Naive thymus-derived CD4-positive, alpha-beta T cell (primary cell): Measurements from ENCODE around the gene ELL3. TPM values are rescaled to one million over a fixed set of nuclear protein-coding genes. Genes with fewer than 3 reads are reported as not detected.
A peak's percentile ranks its signal among the peaks of the same experiment; 100 is the strongest.

Experiments used
- ATAC-seq: fragments of 150-1000 bp; cut with Tn5 transposase; 2 replicates; pipeline ENCODE4 v1.10.0; 2021; ENCODE audit warnings: mild to moderate bottlenecking, moderate library complexity
- CTCF ChIA-PET: fragments of 350-600 bp; sonication (Branson Sonifier 250); formaldehyde crosslinking; loops from one replicate; lab custom pipeline; 2021; ENCODE audit warnings: antibody characterized with exemption; lab: Charles Lee
- POLR2A ChIA-PET: fragments of 350-600 bp; sonication (Branson Sonifier 250); formaldehyde crosslinking; loops from one replicate; lab custom pipeline; 2021; ENCODE audit warnings: antibody characterized with exemption, inconsistent platforms; lab: Charles Lee
- DNase-seq, 9 donors: peaks; one replicate each; pipeline versions ENCODE4 v3.0.0 to v3.0.0-alpha.2; 2020 to 2022; ENCODE audit warnings: mixed read lengths in 1 of 9
- H3K27ac ChIP-seq: one replicate; pipeline ENCODE4 v1.7.0; 2013; ENCODE audit warnings: mild to moderate bottlenecking, low read depth, low read length, moderate library complexity
- H3K27me3 ChIP-seq, 2 donors: one replicate each; pipeline ENCODE4 v1.7.0; 2013; ENCODE audit warnings: low read length in 2 of 2, mild to moderate bottlenecking in 2 of 2, moderate library complexity in 2 of 2; ENCODE audit not compliant: control insufficient read depth in 2 of 2, insufficient read depth in 2 of 2
- H3K36me3 ChIP-seq, 3 experiments: 1 replicate in 2 of 3; 2 replicates in 1 of 3; pipeline ENCODE4 v1.7.0; 2013; ENCODE audit warnings: low read length in 3 of 3, mild to moderate bottlenecking in 3 of 3, moderate library complexity in 1 of 3; ENCODE audit not compliant: insufficient read depth in 3 of 3, control insufficient read depth in 2 of 3
- H3K4me1 ChIP-seq, 2 donors: one replicate each; pipeline ENCODE4 v1.7.0; 2013; ENCODE audit warnings: low read length in 2 of 2, mild to moderate bottlenecking in 2 of 2, moderate library complexity in 1 of 2; ENCODE audit not compliant: control insufficient read depth in 2 of 2, insufficient read depth in 2 of 2
- H3K4me3 ChIP-seq: 2 replicates; pipeline ENCODE4 v1.7.0; 2013; ENCODE audit warnings: mild to moderate bottlenecking, low read length
- H3K9me3 ChIP-seq, 3 experiments: 1 replicate in 2 of 3; 2 replicates in 1 of 3; pipeline ENCODE4 v1.7.0; 2013; ENCODE audit warnings: low read length in 3 of 3; ENCODE audit not compliant: control insufficient read depth in 2 of 3
- H3K27ac Mint-ChIP-seq, 9 donors: one replicate each; pipeline ENCODE4 v1.8.0; 2020 to 2022; ENCODE audit warnings: mixed read lengths in 9 of 9, mild to moderate bottlenecking in 8 of 9, moderate library complexity in 5 of 9, inconsistent platforms in 2 of 9
- H3K27me3 Mint-ChIP-seq, 5 donors: one replicate each; pipeline ENCODE4 v1.8.0; 2021 to 2022; ENCODE audit warnings: mixed read lengths in 5 of 5, mild to moderate bottlenecking in 1 of 5
- H3K36me3 Mint-ChIP-seq, 5 donors: one replicate each; pipeline ENCODE4 v1.8.0; 2020 to 2022; ENCODE audit warnings: mixed read lengths in 5 of 5, mild to moderate bottlenecking in 3 of 5, inconsistent platforms in 1 of 5
- H3K4me1 Mint-ChIP-seq, 7 donors: one replicate each; pipeline ENCODE4 v1.8.0; 2020 to 2022; ENCODE audit warnings: mixed read lengths in 7 of 7, mild to moderate bottlenecking in 3 of 7, inconsistent platforms in 1 of 7
- H3K4me3 Mint-ChIP-seq, 10 donors: one replicate each; pipeline ENCODE4 v1.8.0; 2020 to 2022; ENCODE audit warnings: mild to moderate bottlenecking in 10 of 10, mixed read lengths in 10 of 10, moderate library complexity in 6 of 10, inconsistent platforms in 2 of 10
- H3K9me3 Mint-ChIP-seq, 11 donors: one replicate each; pipeline ENCODE4 v1.8.0; 2020 to 2022; ENCODE audit warnings: mixed read lengths in 11 of 11, mild to moderate bottlenecking in 4 of 11, inconsistent platforms in 1 of 11, moderate library complexity in 1 of 11
- intact Hi-C, 2 donors: fragments of 100-400 bp; cut with micrococcal nuclease; formaldehyde crosslinking; loops; one replicate each; pipeline ENCODE4 v1.15.1; 2023
- polyA plus RNA-seq, 2 donors: library from polyadenylated mRNA; unstranded; fragments of 300-500 nt; fragmentation: Illumina TruSeq; gene quantifications; one replicate each; pipeline ENCODE4 v1.2.3, GENCODE V29; 2021
- total RNA-seq, 6 experiments: library from RNA in 5 of 6; stranded (reverse) in 5 of 6; gene quantifications; 1 replicate in 5 of 6; 2 replicates in 1 of 6; pipeline ENCODE4 v1.2.3 and lab custom pipeline; 2021 to 2026

The ELL3 gene
- total and polyA plus RNA-seq, 7 experiments from 2014 or later, result 1.8 to 4.9 (median 2.0) TPM

GRCh38 chr15:43779016-43779415 is 2.2 kb upstream of the ELL3 start:
- peak overlapping the region in 6 of 9 donors; percentile 14 to 92 (median 55) for H3K27ac Mint-ChIP-seq
- POLR2A ChIA-PET, result interaction anchor here (0.6 to 4.9 kb wide), 2 partner anchors 13 to 17 kb away, joined by 4 to 28 read pairs; partner anchors contain the start of gene SERF2
- H3K4me1 ChIP-seq, result peaks cover 0 to 9% of the 10 kb centered on the region in 2 donors

GRCh38 chr15:43777267-43777914 is 625 bp upstream of the ELL3 start:
- intact Hi-C loops, result loop anchor here (1.0 to 2.0 kb wide), 7 partner anchors 8 to 47 kb away; partner anchors contain the start of genes HYPK (in 2 of the 2), MFAP1 (in 2 of the 2), SERF2 (in 2 of the 2) and SERINC4 (in 2 of the 2)
- DNase-seq (peak; percentile 69 to 87 (median 86)), ATAC-seq (peak; percentile 83)
- H3K4me1 Mint-ChIP-seq, result peaks cover 5 to 23% (median 11%) of the 10 kb centered on the region in 7 donors
- peak overlapping the region; percentile 87 to 97 (median 95) for H3K27ac Mint-ChIP-seq
- Histone ChIP-seq H3K4me3 (peak overlapping the region; percentile 100), H3K9me3 (no peaks in the 10 kb centered on the region), H3K27me3 (no peaks in the 10 kb centered on the region), H3K36me3 (peaks cover 0 to 8% (median 0%) of the 10 kb centered on the region in 3 experiments), H3K27ac (peak overlapping the region; percentile 77), H3K4me1 (peaks cover 0 to 9% of the 10 kb centered on the region in 2 donors)
- H3K36me3 Mint-ChIP-seq, result peaks cover 0 to 5% (median 2%) of the 10 kb centered on the region in 5 donors
- peaks cover 0 to 13% (median 0%) of the 10 kb centered on the region in 5 donors for H3K27me3 Mint-ChIP-seq
- peak overlapping the region; percentile 89 to 97 (median 94) for H3K4me3 Mint-ChIP-seq
- POLR2A ChIA-PET, result interaction anchor here (0.8 to 4.9 kb wide), 13 partner anchors 9 to 50 kb away, joined by 3 to 28 read pairs (median 7); partner anchors contain the start of genes HYPK, MFAP1, PDIA3 and SERF2
- H3K9me3 Mint-ChIP-seq, result no peaks in the 10 kb centered on the region
- CTCF ChIA-PET, result interaction anchor here (0.6 to 1.7 kb wide), 6 partner anchors 14 to 51 kb away, joined by 3 to 6 read pairs (median 4); partner anchors contain the start of genes HYPK, SERF2 and SERINC4

More at GRCh38 chr15:43779016-43779415, 2.2 kb upstream of the ELL3 start:
- Histone ChIP-seq H3K27me3 (no peaks in the 10 kb centered on the region), H3K4me3 (no peak overlapping the region), H3K36me3 (no peaks in the 10 kb centered on the region), H3K27ac (no peak overlapping the region), H3K9me3 (no peaks in the 10 kb centered on the region)
- no peak for ATAC-seq
- Mint-ChIP-seq H3K4me1 (peaks cover 5 to 23% (median 11%) of the 10 kb centered on the region in 7 donors), H3K36me3 (peaks cover 0 to 1% (median 0%) of the 10 kb centered on the region in 5 donors), H3K9me3 (no peaks in the 10 kb centered on the region), H3K4me3 (peak overlapping the region in 1 of 10 donors; percentile 18), H3K27me3 (peaks cover 0 to 13% (median 0%) of the 10 kb centered on the region in 5 donors)
- DNase-seq, result no peak
- intact Hi-C loops, result no loop called here
- CTCF ChIA-PET, result interaction anchor here (1.6 kb wide), 1 partner anchor 11 kb away, joined by 3 read pairs; no protein-coding TSS in a partner anchor

GRCh38 chr15:43776101-43776717 is 557 bp downstream of the ELL3 start:
- DNase-seq, result peak in 1 of 9 donors; percentile 20
- peak overlapping the region in 8 of 9 donors; percentile 28 to 96 (median 90) for H3K27ac Mint-ChIP-seq
- peaks cover 0 to 13% (median 6%) of the 10 kb centered on the region in 5 donors for H3K36me3 Mint-ChIP-seq
- Histone ChIP-seq H3K4me1 (peaks cover 0 to 9% of the 10 kb centered on the region in 2 donors), H3K27ac (peak overlapping the region; percentile 77), H3K27me3 (no peaks in the 10 kb centered on the region), H3K4me3 (peak overlapping the region; percentile 100), H3K36me3 (peaks cover under 1 to 19% (median 7%) of the 10 kb centered on the region in 3 experiments), H3K9me3 (no peaks in the 10 kb centered on the region)
- peak overlapping the region; percentile 89 to 97 (median 94) for H3K4me3 Mint-ChIP-seq
- no peak for ATAC-seq
- H3K9me3 Mint-ChIP-seq, result no peaks in the 10 kb centered on the region
- intact Hi-C loops, result loop anchor here in 1 of 2 donors (2.0 kb wide), 2 partner anchors 25 to 27 kb away; partner anchors contain the start of genes HYPK and SERINC4
- peaks cover 5 to 23% (median 11%) of the 10 kb centered on the region in 7 donors for H3K4me1 Mint-ChIP-seq
- ChIA-PET CTCF (interaction anchor here (0.7 to 1.7 kb wide), 4 partner anchors 15 to 24 kb away, joined by 3 to 6 read pairs (median 5); partner anchors contain the start of genes HYPK, SERF2 and SERINC4), POLR2A (interaction anchor here (0.5 to 4.9 kb wide), 13 partner anchors 10 to 762 kb away, joined by 3 to 28 read pairs (median 7); partner anchors contain the start of genes HYPK, MFAP1, PDIA3 and SERF2)
- peaks cover 0 to 13% (median 0%) of the 10 kb centered on the region in 5 donors for H3K27me3 Mint-ChIP-seq

- Mint-ChIP-seq H3K27ac (peak overlapping the region in 8 of 9 donors; percentile 68 to 96 (median 82)), H3K4me3 (peak overlapping the region in 9 of 10 donors; percentile 51 to 97 (median 94)), H3K27me3 (peaks cover 0 to 7% (median 0%) of the 10 kb centered on the region in 5 donors), H3K36me3 (peaks cover 0 to 20% (median 9%) of the 10 kb centered on the region in 5 donors), H3K9me3 (no peaks in the 10 kb centered on the region), H3K4me1 (peaks cover 5 to 23% (median 11%) of the 10 kb centered on the region in 7 donors)
- DNase-seq, result no peak
- no peaks in the 10 kb centered on the region for H3K9me3 ChIP-seq
- no peak overlapping the region for H3K4me3 ChIP-seq
- intact Hi-C loops, result no loop called here
- CTCF ChIA-PET, result interaction anchor here (0.6 kb wide), 1 partner anchor 34 kb away, joined by 3 read pairs; no protein-coding TSS in a partner anchor
- H3K27ac ChIP-seq, result peak overlapping the region; percentile 77
- ATAC-seq, result no peak
- no peaks in the 10 kb centered on the region for H3K27me3 ChIP-seq
- peaks cover 0 to 9% of the 10 kb centered on the region in 2 donors for H3K4me1 ChIP-seq
- POLR2A ChIA-PET, result interaction anchor here (0.6 to 4.9 kb wide), 4 partner anchors 14 to 404 kb away, joined by 3 to 28 read pairs (median 4); partner anchors contain the start of gene SERF2
- H3K36me3 ChIP-seq, result peaks cover 4 to 26% (median 13%) of the 10 kb centered on the region in 3 experiments
Measured at GRCh38 chr15:43775411-43775965, 1.3 kb downstream of the ELL3 start.

GRCh38 chr15:43774062-43774461 is 2.7 kb downstream of the ELL3 start:
- DNase-seq, result no peak
- ATAC-seq, result no peak
- no peaks in the 10 kb centered on the region for H3K9me3 Mint-ChIP-seq
- H3K27me3 Mint-ChIP-seq, result peaks cover 0 to 3% (median 0%) of the 10 kb centered on the region in 5 donors
- CTCF ChIA-PET, result interaction anchor here (0.7 kb wide), 1 partner anchor 10 kb away, joined by 3 read pairs; no protein-coding TSS in a partner anchor
- H3K36me3 Mint-ChIP-seq, result peaks cover 0 to 29% (median 18%) of the 10 kb centered on the region in 5 donors
- H3K27ac Mint-ChIP-seq, result peak overlapping the region in 6 of 9 donors; percentile 24 to 96 (median 82)
- Histone ChIP-seq H3K4me3 (no peak overlapping the region), H3K36me3 (peaks cover 14 to 35% (median 22%) of the 10 kb centered on the region in 3 experiments), H3K27ac (no peak overlapping the region), H3K9me3 (no peaks in the 10 kb centered on the region), H3K4me1 (peaks cover 0 to 9% of the 10 kb centered on the region in 2 donors), H3K27me3 (no peaks in the 10 kb centered on the region)
- no peak overlapping the region for H3K4me3 Mint-ChIP-seq
- intact Hi-C loops, result no loop called here
- H3K4me1 Mint-ChIP-seq, result peaks cover 3 to 21% (median 12%) of the 10 kb centered on the region in 7 donors
- POLR2A ChIA-PET, result interaction anchor here (0.6 to 1.2 kb wide), 2 partner anchors 18 to 1806 kb away, joined by 3 to 4 read pairs; no protein-coding TSS in a partner anchor
